IMR-90 (cell line): Measurements from ENCODE around the gene PAF1. TPM values are rescaled to one million over a fixed set of nuclear protein-coding genes. Genes with fewer than 3 reads are reported as not detected.

Experiments used
- ATAC-seq: fragments of 200-7000 bp; cut with Tn5 transposase; 2 replicates; pipeline ENCODE4 v1.9.1; 2020; ENCODE audit warnings: low read depth, mild to moderate bottlenecking, moderate library complexity
- BruUV-seq: library from RNA; stranded (reverse); fragments of 400-500 nt; replicated peaks from 2 replicates; lab custom pipeline; 2021; lab: Mats Ljungman, UMichigan
- CTCF ChIA-PET: fragments of 300-600 bp; formaldehyde crosslinking; extraction: SDS; loops from one replicate; lab custom pipeline; 2021; ENCODE audit warnings: antibody characterized with exemption; lab: Yijun Ruan, JAX
- POLR2A ChIA-PET: fragments of 300-600 bp; sonication (Branson Sonifier 250); formaldehyde crosslinking; loops from one replicate; lab custom pipeline; 2022; ENCODE audit warnings: antibody characterized with exemption; ENCODE audit not compliant: unreplicated experiment; lab: Charles Lee
- DNase-seq: peaks from one replicate; pipeline ENCODE4 v3.0.0; 2013
- H2AFZ ChIP-seq: replicated peaks from 2 replicates; pipeline ENCODE3; 2013; ENCODE audit warnings: low read length, mild to moderate bottlenecking; ENCODE audit not compliant: poor library complexity
- H2AK5ac ChIP-seq: 2 replicates; pipeline ENCODE4 v1.6.1; 2013; ENCODE audit warnings: low read depth, low read length, inconsistent platforms
- H2AK9ac ChIP-seq: replicated peaks from 2 replicates; pipeline ENCODE3; 2013; ENCODE audit warnings: mild to moderate bottlenecking, low read depth, low read length, moderate library complexity; ENCODE audit not compliant: poor library complexity
- H2BK120ac ChIP-seq: 2 replicates; pipeline ENCODE4 v1.6.1; 2013; ENCODE audit warnings: low read depth, low read length, inconsistent platforms
- H2BK15ac ChIP-seq: 3 replicates; pipeline ENCODE4 v1.6.1; 2013; ENCODE audit warnings: low read depth, low read length, inconsistent platforms
- H2BK20ac ChIP-seq: 2 replicates; pipeline ENCODE4 v1.6.1; 2013; ENCODE audit warnings: low read depth, mild to moderate bottlenecking, inconsistent platforms, low read length, moderate library complexity
- H2BK5ac ChIP-seq: 2 replicates; pipeline ENCODE4 v1.6.1; 2013; ENCODE audit warnings: mild to moderate bottlenecking, low read depth, low read length, inconsistent platforms; ENCODE audit not compliant: poor library complexity, severe bottlenecking
- H3K14ac ChIP-seq: replicated peaks from 2 replicates; pipeline ENCODE4 v1.6.1; 2013; ENCODE audit warnings: low read depth, low read length, inconsistent platforms
- H3K18ac ChIP-seq: 2 replicates; pipeline ENCODE4 v1.6.1; 2013; ENCODE audit warnings: low read depth, low read length, control low read depth
- H3K23ac ChIP-seq: 2 replicates; pipeline ENCODE4 v1.6.1; 2013; ENCODE audit warnings: low read depth, low read length, inconsistent platforms
- H3K27ac ChIP-seq: 2 replicates; pipeline ENCODE4 v1.5.1; 2013; ENCODE audit warnings: mild to moderate bottlenecking, control low read depth, low read length; ENCODE audit not compliant: insufficient read depth
- H3K27me3 ChIP-seq: 2 replicates; pipeline ENCODE4 v1.6.1; 2013; ENCODE audit warnings: low read length; ENCODE audit not compliant: control insufficient read depth, insufficient read depth
- H3K36me3 ChIP-seq: 2 replicates; pipeline ENCODE4 v1.6.1; 2013; ENCODE audit warnings: low read length, mixed read lengths; ENCODE audit not compliant: control insufficient read depth, insufficient read depth
- H3K4ac ChIP-seq: 2 replicates; pipeline ENCODE4 v1.6.1; 2013; ENCODE audit warnings: low read depth, low read length, inconsistent platforms
- H3K4me1 ChIP-seq: 2 replicates; pipeline ENCODE4 v1.6.1; 2013; ENCODE audit warnings: low read length, mixed read lengths; ENCODE audit not compliant: control insufficient read depth, insufficient read depth
- H3K4me2 ChIP-seq: 2 replicates; pipeline ENCODE4 v1.6.1; 2013; ENCODE audit warnings: low read depth, mild to moderate bottlenecking, control low read depth, low read length, moderate library complexity
- H3K4me3 ChIP-seq: 2 replicates; pipeline ENCODE4 v1.5.1; 2013; ENCODE audit warnings: low read depth, mild to moderate bottlenecking, control low read depth, low read length, moderate library complexity; ENCODE audit not compliant: insufficient read depth
- H3K56ac ChIP-seq: 2 replicates; pipeline ENCODE4 v1.6.1; 2013; ENCODE audit warnings: low read length, inconsistent platforms; ENCODE audit not compliant: insufficient read depth; ENCODE audit errors: extremely low read depth
- H3K79me1 ChIP-seq, 2 experiments: 2 replicates each; pipeline ENCODE4 v1.6.1; 2013; ENCODE audit warnings: low read length in 2 of 2, inconsistent platforms in 1 of 2, low read depth in 1 of 2
- H3K9ac ChIP-seq: 2 replicates; pipeline ENCODE4 v1.6.1; 2013; ENCODE audit warnings: low read depth, low read length, control low read depth
- H3K9me1 ChIP-seq: 2 replicates; pipeline ENCODE4 v1.6.1; 2013; ENCODE audit warnings: low read length, inconsistent platforms; ENCODE audit not compliant: insufficient read depth
- H3K9me3 ChIP-seq: 2 replicates; pipeline ENCODE4 v1.6.1; 2013; ENCODE audit warnings: low read length; ENCODE audit not compliant: control insufficient read depth, insufficient read depth
- H4K20me1 ChIP-seq: 2 replicates; pipeline ENCODE4 v1.6.1; 2013; ENCODE audit warnings: low read length, inconsistent platforms; ENCODE audit not compliant: insufficient read depth
- H4K5ac ChIP-seq: 2 replicates; pipeline ENCODE4 v1.6.1; 2013; ENCODE audit warnings: mild to moderate bottlenecking, low read depth, low read length, control low read depth
- H4K8ac ChIP-seq, 2 experiments: 2 replicates each; pipeline ENCODE4 v1.6.1; 2013; ENCODE audit warnings: low read depth in 2 of 2, low read length in 2 of 2, control low read depth in 1 of 2, inconsistent platforms in 1 of 2
- H4K91ac ChIP-seq: 2 replicates; pipeline ENCODE4 v1.6.1; 2013; ENCODE audit warnings: low read depth, low read length, inconsistent platforms; ENCODE audit not compliant: insufficient read depth
- CHD1 ChIP-seq: IDR thresholded peaks from 2 replicates; pipeline ENCODE4 v1.6.1; 2012; ENCODE audit warnings: low read depth, low read length, improper control_type of control experiment
- FOS ChIP-seq: fragments of 150-350 bp; IDR thresholded peaks from 2 replicates; pipeline ENCODE4 v1.6.1; 2016; ENCODE audit warnings: low read depth, low read length
- MAFK ChIP-seq: IDR thresholded peaks from 2 replicates; pipeline ENCODE4 v1.6.1; 2012; ENCODE audit warnings: low read depth, low read length, improper control_type of control experiment
- MXI1 ChIP-seq: IDR thresholded peaks from 2 replicates; pipeline ENCODE4 v1.6.1; 2012; ENCODE audit warnings: low read depth, mild to moderate bottlenecking, low read length, moderate library complexity, borderline replicate concordance
- POLR2A ChIP-seq: IDR thresholded peaks from 2 replicates; pipeline ENCODE4 v1.6.1; 2012; ENCODE audit warnings: mild to moderate bottlenecking, low read depth, low read length
- RFX5 ChIP-seq: IDR thresholded peaks from 2 replicates; pipeline ENCODE4 v1.8.0; 2012; ENCODE audit warnings: low read depth, mild to moderate bottlenecking, low read length, moderate library complexity
- WGBS, 2 experiments: methylation state at CpG; one replicate each; pipeline versions ENCODE4 v1.1.5 to v1.1.7; 2013; ENCODE audit warnings: missing lambda C conversion rate in 2 of 2; ENCODE audit not compliant: insufficient read length in 1 of 2; ENCODE audit errors: extremely low coverage in 2 of 2; 5-methylcytosine and 5-hydroxymethylcytosine counted together
- dilution Hi-C: fragments of 300-500 bp; cut with HindIII; formaldehyde crosslinking; loops from one replicate; pipeline ENCODE4 v1.14.3; 2018; ENCODE audit warnings: low sequenced_read_pairs; ENCODE audit not compliant: unreplicated experiment
- in situ Hi-C: fragments of 300-500 bp; cut with MboI; formaldehyde crosslinking; loops from 3 replicates; pipeline ENCODE4 v1.14.3; 2019; ENCODE audit warnings: low sequenced_read_pairs, inconsistent platforms, mixed read lengths
- intact Hi-C: fragments of 100-400 bp; cut with micrococcal nuclease; formaldehyde crosslinking; loops from 2 replicates; pipeline ENCODE4 v1.10.0; 2022
- polyA plus RNA-seq, 3 experiments: library from polyadenylated mRNA; depleted of rRNA; stranded (reverse); fragments of >200 nt; gene quantifications; 2 replicates each; pipeline ENCODE4 v1.2.3, GENCODE V29; 2012; ENCODE audit warnings: low replicate concordance in 1 of 3
- total RNA-seq: library from RNA; depleted of rRNA; stranded (reverse); fragments of >200 nt; gene quantifications from 2 replicates; pipeline ENCODE4 v1.2.3, GENCODE V29; 2012
- TF ChIP-seq, protein P1 (sequence below): fragments of 150-350 bp; IDR thresholded peaks from 2 replicates; pipeline ENCODE4 v1.6.1; 2016; ENCODE audit warnings: low read depth, mild to moderate bottlenecking, low read length, moderate library complexity, borderline replicate concordance

Gene PAF1
- total and polyA plus RNA-seq, 2 of the 4 experiments (the other 2 are of a cell fraction), result 45.7 to 54.3 TPM

DNA sequence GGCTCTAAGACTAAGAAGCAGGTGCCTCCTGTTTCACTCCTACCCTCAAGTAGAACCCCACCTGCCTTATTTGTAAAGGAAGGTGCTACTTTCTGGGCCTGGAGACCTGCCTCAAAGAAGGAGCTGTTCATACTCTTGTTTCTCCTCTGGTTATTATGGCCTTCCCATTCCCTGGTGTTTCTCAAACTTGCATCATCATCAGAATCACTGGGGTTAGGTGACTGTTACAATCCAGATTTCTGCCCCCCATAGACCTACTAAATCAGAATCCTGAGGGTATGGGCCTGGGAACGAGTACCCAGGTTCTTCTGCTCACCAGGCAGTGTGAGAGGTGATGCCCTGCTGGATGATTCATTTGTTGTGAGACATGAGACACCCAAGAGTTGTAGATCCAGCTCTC lies 30.3 kb downstream of the PAF1 start:
- TF ChIP-seq POLR2A (no peak), MAFK (no peak), MXI1 (no peak), CHD1 (no peak), RFX5 (no peak), FOS (no peak)
- TF ChIP-seq, protein P1, sequence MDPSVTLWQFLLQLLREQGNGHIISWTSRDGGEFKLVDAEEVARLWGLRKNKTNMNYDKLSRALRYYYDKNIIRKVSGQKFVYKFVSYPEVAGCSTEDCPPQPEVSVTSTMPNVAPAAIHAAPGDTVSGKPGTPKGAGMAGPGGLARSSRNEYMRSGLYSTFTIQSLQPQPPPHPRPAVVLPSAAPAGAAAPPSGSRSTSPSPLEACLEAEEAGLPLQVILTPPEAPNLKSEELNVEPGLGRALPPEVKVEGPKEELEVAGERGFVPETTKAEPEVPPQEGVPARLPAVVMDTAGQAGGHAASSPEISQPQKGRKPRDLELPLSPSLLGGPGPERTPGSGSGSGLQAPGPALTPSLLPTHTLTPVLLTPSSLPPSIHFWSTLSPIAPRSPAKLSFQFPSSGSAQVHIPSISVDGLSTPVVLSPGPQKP, result no peak
- BruUV-seq, result no TSS peak
- ATAC-seq, result no peak
- H3K23ac ChIP-seq, result no peak overlapping the region
- no peak overlapping the region for H3K14ac ChIP-seq
- no peak overlapping the region for H2AK9ac ChIP-seq
- no peak overlapping the region for H2BK5ac ChIP-seq
- ChIA-PET POLR2A (no interaction called here), CTCF (no interaction called here)
- no CpG with 5 or more reads among the region's 1 CpG for WGBS, 2 experiments
- in situ Hi-C loops (no loop called here), intact Hi-C loops (no loop called here), dilution Hi-C loops (no loop called here)
- peaks cover 28% of the 10 kb centered on the region for H3K9me1 ChIP-seq
- H2BK120ac ChIP-seq, result no peak overlapping the region
- H3K79me1 ChIP-seq, result peaks cover 23 to 75% of the 10 kb centered on the region in 2 experiments
- peaks cover 15% of the 10 kb centered on the region for H4K20me1 ChIP-seq
- no peak overlapping the region for H2BK20ac ChIP-seq
- no peak for DNase-seq
- no peaks in the 10 kb centered on the region for H3K27me3 ChIP-seq
- H3K4me3 ChIP-seq, result no peak overlapping the region
- no peak overlapping the region for H4K91ac ChIP-seq
- H3K36me3 ChIP-seq, result peaks cover 38% of the 10 kb centered on the region
- no peak overlapping the region for H3K27ac ChIP-seq
- H2AFZ ChIP-seq, result no peak overlapping the region
- no peak overlapping the region for H3K9ac ChIP-seq
- no peak overlapping the region for H3K18ac ChIP-seq
- no peak overlapping the region for H2BK15ac ChIP-seq
- no peak overlapping the region for H4K5ac ChIP-seq
- no peak overlapping the region for H2AK5ac ChIP-seq
- H4K8ac ChIP-seq, result no peak overlapping the region
- H3K4me1 ChIP-seq, result peaks cover 25% of the 10 kb centered on the region
- H3K4ac ChIP-seq, result no peak overlapping the region
- H3K56ac ChIP-seq, result no peak overlapping the region
- no peaks in the 10 kb centered on the region for H3K9me3 ChIP-seq
- no peak overlapping the region for H3K4me2 ChIP-seq
